OCI-LY7 (cell line): ENCODE data around the gene KNL1.

ENCODE experiments used
- CTCF ChIP-seq: fragments of 200-600 bp; sonication (generic); conservative IDR thresholded peaks from 2 replicates; pipeline ENCODE4 v1.5.1; 2014; ENCODE audit warnings: mild to moderate bottlenecking, antibody characterized with exemption, low read length, moderate library complexity, mixed read lengths
- EZH2phosphoT487 ChIP-seq: fragments of 200-600 bp; sonication (generic); IDR thresholded peaks from 2 replicates; pipeline ENCODE4 v1.6.1; 2018; ENCODE audit warnings: low read depth, borderline replicate concordance, mild to moderate bottlenecking, mixed run types, antibody characterized with exemption, low read length, moderate library complexity, mixed read lengths

- TF ChIP-seq CTCF (no peak), EZH2phosphoT487 (no peak)
These were observed 24.9 kb downstream of the KNL1 start for GRCh38 chr15:40618906-40619305.
